HCT116 (cell line): ENCODE results near the gene RHBDD3. TPM values are rescaled to one million over a fixed set of nuclear protein-coding genes. Genes with fewer than 3 reads are reported as not detected.
A peak's percentile ranks its signal among the peaks of the same experiment; 100 is the strongest.

Experiments used
- ATAC-seq: fragments of 200-7000 bp; cut with Tn5 transposase; 2 replicates; pipeline ENCODE4 v1.9.1; 2020; ENCODE audit warnings: mild to moderate bottlenecking, moderate library complexity
- BruUV-seq: library from RNA; stranded (reverse); fragments of 400-500 nt; replicated peaks from 2 replicates; lab custom pipeline; 2021; lab: Mats Ljungman, UMichigan
- CTCF ChIA-PET: fragments of 300-600 bp; sonication (Branson Sonifier 250); formaldehyde crosslinking; loops from one replicate; lab custom pipeline; 2021; ENCODE audit warnings: antibody characterized with exemption; lab: Charles Lee
- POLR2A ChIA-PET: fragments of 300-600, 350-600 bp; sonication (Branson Sonifier 250); formaldehyde crosslinking; loops from one replicate; lab custom pipeline; 2021; ENCODE audit warnings: antibody characterized with exemption; lab: Charles Lee
- RAD21 ChIA-PET, 2 experiments: fragments of 300-600 bp; sonication (Branson Sonifier 250); formaldehyde crosslinking; loops; one replicate each; lab custom pipeline; 2023; ENCODE audit warnings: low total read pairs in 2 of 2; ENCODE audit not compliant: uncharacterized antibody in 2 of 2, unreplicated experiment in 2 of 2, low non-redundant PET in 1 of 2; lab: Charles Lee
- DNase-seq: peaks from one replicate; pipeline ENCODE4 v3.0.0-alpha.2; 2010; ENCODE audit warnings: low read depth, low spot score
- H2AFZ ChIP-seq: fragments of 200-600 bp; shearing (Covaris generic), sonication (generic); 2 replicates; pipeline ENCODE4 v1.6.1; 2017; ENCODE audit warnings: low read depth, mixed run types, mixed read lengths, antibody characterized with exemption, low read length; ENCODE audit not compliant: poor library complexity, severe bottlenecking
- H3K27ac ChIP-seq: 2 replicates; pipeline ENCODE4 v1.5.1; 2012; ENCODE audit warnings: low read depth, low read length
- H3K27me3 ChIP-seq: fragments of 200-600 bp; sonication (generic); 2 replicates; pipeline ENCODE4 v1.6.1; 2016; ENCODE audit warnings: mixed run types, low read length, mixed read lengths; ENCODE audit not compliant: insufficient read depth
- H3K36me3 ChIP-seq, 2 experiments: fragments of 200-500 bp in 1 of 2; fragments of 200-600 bp in 1 of 2; sonication (Bioruptor generic) in 1 of 2; sonication (generic) in 1 of 2; 2 replicates each; pipeline versions ENCODE4 v1.5.1 to v1.6.1; 2014 to 2016; ENCODE audit warnings: low read length in 2 of 2, inconsistent platforms in 1 of 2, mixed read lengths in 1 of 2, mixed run types in 1 of 2; ENCODE audit not compliant: insufficient read depth in 2 of 2, control insufficient read depth in 1 of 2
- H3K4me1 ChIP-seq, 2 experiments: fragments of 200-600 bp in 1 of 2; sonication (generic) in 1 of 2; 2 replicates each; pipeline versions ENCODE4 v1.5.1 to v1.6.1; 2012 to 2017; ENCODE audit warnings: low read length in 2 of 2, inconsistent platforms in 1 of 2, mild to moderate bottlenecking in 1 of 2, mixed read lengths in 1 of 2, mixed run types in 1 of 2, moderate library complexity in 1 of 2; ENCODE audit not compliant: insufficient read depth in 2 of 2, control insufficient read depth in 1 of 2
- H3K4me2 ChIP-seq: fragments of 200-600 bp; sonication (generic); 2 replicates; pipeline ENCODE4 v1.6.1; 2017; ENCODE audit warnings: mixed run types, low read length, mixed read lengths
- H3K4me3 ChIP-seq, 2 experiments: fragments of 200-600 bp in 1 of 2; sonication (generic) in 1 of 2; replicated peaks in 1 of 2; 2 replicates each; pipeline ENCODE4 v1.5.1; 2011 to 2016; ENCODE audit warnings: low read length in 2 of 2, control low read depth in 1 of 2, low read depth in 1 of 2, mild to moderate bottlenecking in 1 of 2, mixed read lengths in 1 of 2, mixed run types in 1 of 2
- H3K79me2 ChIP-seq: fragments of 200-600 bp; sonication (generic); 2 replicates; pipeline ENCODE4 v1.6.1; 2017; ENCODE audit warnings: mild to moderate bottlenecking, mixed run types, low read length, moderate library complexity, mixed read lengths; ENCODE audit not compliant: insufficient read depth
- H3K9ac ChIP-seq: fragments of 200-600 bp; sonication (generic); 2 replicates; pipeline ENCODE4 v1.6.1; 2016; ENCODE audit warnings: low read length, mixed read lengths
- H3K9me2 ChIP-seq: fragments of 200-600 bp; sonication (generic), shearing (Covaris generic); 2 replicates; pipeline ENCODE4 v1.6.1; 2017; ENCODE audit warnings: mixed run types, mild to moderate bottlenecking, moderate library complexity; ENCODE audit not compliant: insufficient read depth
- H3K9me3 ChIP-seq, 2 experiments: fragments of 200-500 bp in 1 of 2; fragments of 200-600 bp in 1 of 2; sonication (Bioruptor generic) in 1 of 2; sonication (generic) in 1 of 2; 2 replicates each; pipeline ENCODE4 v1.6.1; 2014 to 2017; ENCODE audit warnings: low read length in 2 of 2, mixed read lengths in 2 of 2, inconsistent platforms in 1 of 2, low read depth in 1 of 2, mild to moderate bottlenecking in 1 of 2, mixed run types in 1 of 2, moderate library complexity in 1 of 2; ENCODE audit not compliant: control insufficient read depth in 1 of 2, insufficient read depth in 1 of 2
- H4K20me1 ChIP-seq: fragments of 200-600 bp; sonication (generic), shearing (Covaris generic); 2 replicates; pipeline ENCODE4 v1.6.1; 2017; ENCODE audit warnings: mixed run types, mild to moderate bottlenecking, moderate library complexity; ENCODE audit not compliant: insufficient read depth
- ATF3 ChIP-seq: IDR thresholded peaks from 2 replicates; pipeline ENCODE4 v1.6.1; 2012
- CBX3 ChIP-seq: IDR thresholded peaks from 2 replicates; pipeline ENCODE4 v1.6.1; 2012; ENCODE audit warnings: low read depth
- FOSL1 ChIP-seq: IDR thresholded peaks from 2 replicates; pipeline ENCODE4 v1.6.1; 2012; ENCODE audit warnings: low read depth
- MAX ChIP-seq: IDR thresholded peaks from 2 replicates; pipeline ENCODE4 v1.6.1; 2012
- POLR2AphosphoS5 ChIP-seq: IDR thresholded peaks from 2 replicates; pipeline ENCODE4 v1.6.1; 2011; ENCODE audit warnings: mild to moderate bottlenecking, low read depth, low read length, moderate library complexity
- YY1 ChIP-seq: IDR thresholded peaks from 2 replicates; pipeline ENCODE4 v1.6.1; 2011; ENCODE audit warnings: low read length, low read depth, moderate library complexity, mild to moderate bottlenecking; ENCODE audit not compliant: insufficient replicate concordance; ENCODE audit errors: extremely low read depth
- ZBTB33 ChIP-seq: IDR thresholded peaks from 2 replicates; pipeline ENCODE4 v1.6.1; 2011; ENCODE audit warnings: mild to moderate bottlenecking, low read length, moderate library complexity; ENCODE audit not compliant: insufficient replicate concordance; ENCODE audit errors: extremely low read depth
- ZFX ChIP-seq: fragments of 450-650 bp; IDR thresholded peaks from 2 replicates; pipeline ENCODE4 v1.6.1; 2017
- ZNF274 ChIP-seq: fragments of 200-500 bp; sonication (Bioruptor generic); IDR thresholded peaks from 2 replicates; pipeline ENCODE4 v1.6.1; 2014; ENCODE audit warnings: mild to moderate bottlenecking, low read depth, low read length, inconsistent platforms
- intact Hi-C: fragments of 100-400 bp; cut with micrococcal nuclease; formaldehyde crosslinking; loops from 2 replicates; pipeline ENCODE4 v1.10.0; 2022
- total RNA-seq: library from RNA; stranded (reverse); gene quantifications from one replicate; pipeline ENCODE4 v1.2.1, GENCODE V29; 2021; ENCODE audit not compliant: unreplicated experiment

Gene RHBDD3
- total RNA-seq, 1 experiment from 2014 or later: 30.2 TPM

GRCh38 chr22:29260601-29261315 lies 7.0 kb downstream of the RHBDD3 start:
- BruUV-seq: no TSS peak
- Histone ChIP-seq H3K79me2 (peaks cover 6% of the 10 kb centered on the region; the same call in 1 of the 2 replicates), H3K9me2 (no peaks in the 10 kb centered on the region), H3K4me2 (no peak overlapping the region), H3K27ac (no peak overlapping the region; the same call in 1 of the 2 replicates), H3K9me3 (no peaks in the 10 kb centered on the region), H3K4me1 (no peaks in the 10 kb centered on the region), H3K9ac (no peak overlapping the region), H3K4me3 (no peak overlapping the region), H3K27me3 (no peaks in the 10 kb centered on the region), H2AFZ (no peak overlapping the region), H3K36me3 (peaks cover 8 to 15% of the 10 kb centered on the region in 2 experiments; a peak in 3 of 4 replicates), H4K20me1 (no peaks in the 10 kb centered on the region)
- POLR2A ChIA-PET: no interaction called here
- ATAC-seq: peak; percentile 18
- CTCF ChIA-PET: interaction anchor here (0.7 kb wide), 1 partner anchor 220 kb away, joined by 3 read pairs; no protein-coding TSS in a partner anchor
- DNase-seq: no peak
- TF ChIP-seq CBX3: no peak
- TF ChIP-seq FOSL1: no peak
- TF ChIP-seq ATF3: no peak
- TF ChIP-seq POLR2AphosphoS5: no peak
- no peak for TF ChIP-seq ZBTB33
- no peak for TF ChIP-seq YY1
- TF ChIP-seq ZFX: no peak
- no peak for TF ChIP-seq ZNF274
- no peak for TF ChIP-seq MAX
- intact Hi-C loops: no loop called here
- RAD21 ChIA-PET: no interaction called here
